K562 (cell line): ENCODE measurements around the gene ZNF467. TPM values are rescaled to one million over a fixed set of nuclear protein-coding genes. Genes with fewer than 3 reads are reported as not detected.

Experiments
- ATAC-seq: fragments of 200-7000 bp; cut with Tn5 transposase; 3 replicates; pipeline ENCODE4 v1.9.1; 2020; ENCODE audit warnings: moderate library complexity
- BruUV-seq: library from RNA; stranded (reverse); fragments of 400-500 nt; replicated peaks from 2 replicates; lab custom pipeline; 2021; lab: Mats Ljungman, UMichigan
- CTCF ChIA-PET: fragments of 300-600 bp; formaldehyde crosslinking; extraction: SDS; loops from one replicate; lab custom pipeline; 2021; ENCODE audit warnings: low intra/inter-chr PET ratio; lab: Yijun Ruan, JAX
- POLR2A ChIA-PET: fragments of 300-600, 350-650 bp; sonication (Branson Sonifier 250); formaldehyde crosslinking; extraction: SDS; loops from one replicate; lab custom pipeline; 2021; ENCODE audit warnings: antibody characterized with exemption, inconsistent platforms; lab: Yijun Ruan, JAX
- DNase-seq, 4 experiments: peaks; one replicate each; pipeline versions ENCODE4 v3.0.0 to v3.0.0-alpha.2; 2011 to 2018; ENCODE audit warnings: low spot score in 3 of 4, mixed read lengths in 3 of 4; ENCODE audit errors: extremely low read depth in 1 of 4
- FAIRE-seq: peaks from 2 replicates; lab custom pipeline; 2011; peaks lifted over from hg19 to GRCh38; lab: Jason Lieb, UNC
- H2AFZ ChIP-seq: 2 replicates; pipeline ENCODE4 v1.6.0; 2011; ENCODE audit warnings: low read depth, low read length, control low read depth, inconsistent platforms
- H3K27ac ChIP-seq: fragments of 200-600 bp; 3 replicates; pipeline ENCODE4 v1.8.0; 2011; ENCODE audit warnings: low read depth, mild to moderate bottlenecking, control low read depth, inconsistent platforms, low read length, moderate library complexity, mixed read lengths; ENCODE audit errors: extremely low read depth
- H3K27me3 ChIP-seq, 2 experiments: fragments of 300-600 bp in 1 of 2; 2 replicates in 1 of 2; 3 replicates in 1 of 2; pipeline versions ENCODE4 v1.6.0 to v1.8.0; 2011; ENCODE audit warnings: inconsistent platforms in 2 of 2, low read length in 2 of 2, mild to moderate bottlenecking in 1 of 2, mixed read lengths in 1 of 2, moderate library complexity in 1 of 2; ENCODE audit not compliant: control insufficient read depth in 2 of 2, insufficient read depth in 2 of 2
- H3K36me3 ChIP-seq: fragments of 300-600 bp; 3 replicates; pipeline ENCODE4 v1.8.0; 2011; ENCODE audit warnings: mild to moderate bottlenecking, low read length, inconsistent platforms; ENCODE audit not compliant: control insufficient read depth, insufficient read depth
- H3K4me1 ChIP-seq, 2 experiments: fragments of 200-600 bp in 1 of 2; replicated peaks in 1 of 2; 2 replicates in 1 of 2; 3 replicates in 1 of 2; pipeline versions ENCODE4 v1.5.1 to v1.8.0; 2011; ENCODE audit warnings: inconsistent platforms in 2 of 2, low read length in 2 of 2, mild to moderate bottlenecking in 1 of 2, mixed read lengths in 1 of 2, moderate library complexity in 1 of 2; ENCODE audit not compliant: control insufficient read depth in 2 of 2, insufficient read depth in 2 of 2
- H3K4me2 ChIP-seq: 2 replicates; pipeline ENCODE4 v1.6.1; 2011; ENCODE audit warnings: low read length, control low read depth, inconsistent platforms, mixed read lengths; ENCODE audit not compliant: insufficient read depth
- H3K4me3 ChIP-seq: fragments of 200-600 bp; sonication (generic), shearing (Covaris generic); 2 replicates; pipeline ENCODE4 v1.5.1; 2016; ENCODE audit warnings: control low read depth, inconsistent platforms
- H3K79me2 ChIP-seq: fragments of 200-600 bp; 3 replicates; pipeline ENCODE4 v1.8.0; 2011; ENCODE audit warnings: low read length, inconsistent platforms; ENCODE audit not compliant: control insufficient read depth, insufficient read depth
- H3K9ac ChIP-seq, 2 experiments: 2 replicates each; pipeline versions ENCODE4 v1.6.0 to v1.6.1; 2011; ENCODE audit warnings: low read depth in 2 of 2, low read length in 2 of 2, control low read depth in 1 of 2, inconsistent platforms in 1 of 2, mild to moderate bottlenecking in 1 of 2, mixed read lengths in 1 of 2; ENCODE audit not compliant: insufficient read depth in 1 of 2
- H3K9me1 ChIP-seq: one replicate; pipeline ENCODE4 v1.6.0; 2011; ENCODE audit warnings: inconsistent platforms, mild to moderate bottlenecking, low read length, moderate library complexity; ENCODE audit not compliant: control insufficient read depth, insufficient read depth
- H3K9me3 ChIP-seq: replicated peaks from 2 replicates; pipeline ENCODE4 v1.5.1; 2011; ENCODE audit warnings: low read depth, low read length, inconsistent platforms; ENCODE audit not compliant: control insufficient read depth, insufficient read depth
- H4K20me1 ChIP-seq: replicated peaks from 2 replicates; pipeline ENCODE4 v1.6.1; 2011; ENCODE audit warnings: low read length, inconsistent platforms, mixed read lengths; ENCODE audit not compliant: control insufficient read depth, insufficient read depth
- CCAR2 ChIP-seq: fragments of 200-400 bp; formaldehyde crosslinking; IDR thresholded peaks from 2 replicates; pipeline ENCODE4 v1.6.1; 2017; ENCODE audit warnings: mild to moderate bottlenecking, low read depth, low read length
- DMBX1 ChIP-seq: fragments of 250-450 bp; sonication (Bioruptor Pico); IDR thresholded peaks from 2 replicates; pipeline ENCODE4 v1.8.0; 2022; ENCODE audit warnings: inconsistent platforms, mild to moderate bottlenecking, moderate library complexity, borderline replicate concordance
- MEF2A ChIP-seq: IDR thresholded peaks from 2 replicates; pipeline ENCODE4 v1.6.1; 2011; ENCODE audit warnings: low read depth, mild to moderate bottlenecking, low read length, moderate library complexity; ENCODE audit not compliant: control insufficient read depth
- WGBS: fragments of 100-300 bp; shearing (Covaris generic); methylation state at CpG from one replicate; pipeline ENCODE4 v1.1.6; 2016; ENCODE audit warnings: low coverage, mixed read lengths; ENCODE audit not compliant: insufficient coverage; ENCODE audit errors: missing lambda C conversion rate; 5-methylcytosine and 5-hydroxymethylcytosine counted together
- in situ Hi-C: fragments of 300-500 bp; cut with MboI; formaldehyde crosslinking; loops from 4 replicates; pipeline ENCODE4 v1.15.0; 2018; ENCODE audit warnings: inconsistent platforms, mixed read lengths
- intact Hi-C: fragments of 100-400 bp; cut with micrococcal nuclease; formaldehyde crosslinking; loops from 2 replicates; pipeline ENCODE4 v1.14.2; 2022
- polyA plus RNA-seq, 8 experiments: library from polyadenylated mRNA; depleted of rRNA in 4 of 8; stranded (reverse) in 5 of 8; unstranded in 3 of 8; fragments of >200 nt; fragmentation: Nextera tagmentation in 2 of 8; fragmentation: Illumina TruSeq in 1 of 8; extraction: Ambion mirVana in 2 of 8; extraction: Trizol in 1 of 8; gene quantifications; 2 replicates each; pipeline versions ENCODE4 v1.2.1 to v1.2.3, GENCODE V29; 2011 to 2014; ENCODE audit warnings: inconsistent platforms in 1 of 8, missing spikeins in 1 of 8
- total RNA-seq, 7 experiments: library from RNA; depleted of rRNA in 6 of 7; stranded (reverse); fragments of >200 nt in 6 of 7; fragmentation: Illumina TruSeq in 2 of 7; extraction: Trizol in 2 of 7; gene quantifications; 2 replicates each; pipeline versions ENCODE4 v1.2.1 to v1.2.3, GENCODE V29; 2011 to 2021; ENCODE audit warnings: low replicate concordance in 1 of 7
- TF ChIP-seq, protein P1 (sequence below): fragments of 200-800 bp; sonication (Bioruptor generic); IDR thresholded peaks from 2 replicates; pipeline ENCODE4 v1.6.1; 2016; ENCODE audit warnings: missing genetic modification characterization, missing compliant biosample characterization

Gene ZNF467
- total and polyA plus RNA-seq, 9 of the 15 experiments (the other 6 are each of a cell fraction or from before 2014, with no cell fraction given): 0.32 to 14.2 (median 1.7) TPM

- Histone ChIP-seq H3K9me3 (no peaks in the 10 kb centered on the region), H3K27ac (no peak overlapping the region), H3K36me3 (no peaks in the 10 kb centered on the region), H3K9me1 (no peaks in the 10 kb centered on the region), H2AFZ (no peak overlapping the region), H4K20me1 (peaks cover 15% of the 10 kb centered on the region; the same call in 1 of the 2 replicates), H3K4me3 (no peak overlapping the region), H3K27me3 (peaks cover 9 to 74% of the 10 kb centered on the region in 2 experiments; a peak in 4 of 5 replicates), H3K79me2 (no peaks in the 10 kb centered on the region), H3K9ac (peak overlapping the region in 1 of 2 experiments; percentile 71; a peak in 2 of 4 replicates), H3K4me1 (peaks cover 0 to 37% of the 10 kb centered on the region in 2 experiments; a peak in 2 of 5 replicates), H3K4me2 (no peak overlapping the region)
- in situ Hi-C loops: no loop called here
- TF ChIP-seq DMBX1 (CRISPR knock-in tag) (no peak), CCAR2 (no peak), MEF2A (no peak)
- TF ChIP-seq, protein P1, sequence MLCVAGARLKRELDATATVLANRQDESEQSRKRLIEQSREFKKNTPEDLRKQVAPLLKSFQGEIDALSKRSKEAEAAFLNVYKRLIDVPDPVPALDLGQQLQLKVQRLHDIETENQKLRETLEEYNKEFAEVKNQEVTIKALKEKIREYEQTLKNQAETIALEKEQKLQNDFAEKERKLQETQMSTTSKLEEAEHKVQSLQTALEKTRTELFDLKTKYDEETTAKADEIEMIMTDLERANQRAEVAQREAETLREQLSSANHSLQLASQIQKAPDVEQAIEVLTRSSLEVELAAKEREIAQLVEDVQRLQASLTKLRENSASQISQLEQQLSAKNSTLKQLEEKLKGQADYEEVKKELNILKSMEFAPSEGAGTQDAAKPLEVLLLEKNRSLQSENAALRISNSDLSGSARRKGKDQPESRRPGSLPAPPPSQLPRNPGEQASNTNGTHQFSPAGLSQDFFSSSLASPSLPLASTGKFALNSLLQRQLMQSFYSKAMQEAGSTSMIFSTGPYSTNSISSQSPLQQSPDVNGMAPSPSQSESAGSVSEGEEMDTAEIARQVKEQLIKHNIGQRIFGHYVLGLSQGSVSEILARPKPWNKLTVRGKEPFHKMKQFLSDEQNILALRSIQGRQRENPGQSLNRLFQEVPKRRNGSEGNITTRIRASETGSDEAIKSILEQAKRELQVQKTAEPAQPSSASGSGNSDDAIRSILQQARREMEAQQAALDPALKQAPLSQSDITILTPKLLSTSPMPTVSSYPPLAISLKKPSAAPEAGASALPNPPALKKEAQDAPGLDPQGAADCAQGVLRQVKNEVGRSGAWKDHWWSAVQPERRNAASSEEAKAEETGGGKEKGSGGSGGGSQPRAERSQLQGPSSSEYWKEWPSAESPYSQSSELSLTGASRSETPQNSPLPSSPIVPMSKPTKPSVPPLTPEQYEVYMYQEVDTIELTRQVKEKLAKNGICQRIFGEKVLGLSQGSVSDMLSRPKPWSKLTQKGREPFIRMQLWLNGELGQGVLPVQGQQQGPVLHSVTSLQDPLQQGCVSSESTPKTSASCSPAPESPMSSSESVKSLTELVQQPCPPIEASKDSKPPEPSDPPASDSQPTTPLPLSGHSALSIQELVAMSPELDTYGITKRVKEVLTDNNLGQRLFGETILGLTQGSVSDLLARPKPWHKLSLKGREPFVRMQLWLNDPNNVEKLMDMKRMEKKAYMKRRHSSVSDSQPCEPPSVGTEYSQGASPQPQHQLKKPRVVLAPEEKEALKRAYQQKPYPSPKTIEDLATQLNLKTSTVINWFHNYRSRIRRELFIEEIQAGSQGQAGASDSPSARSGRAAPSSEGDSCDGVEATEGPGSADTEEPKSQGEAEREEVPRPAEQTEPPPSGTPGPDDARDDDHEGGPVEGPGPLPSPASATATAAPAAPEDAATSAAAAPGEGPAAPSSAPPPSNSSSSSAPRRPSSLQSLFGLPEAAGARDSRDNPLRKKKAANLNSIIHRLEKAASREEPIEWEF (CRISPR knock-in tag): no peak
- POLR2A ChIA-PET: interaction anchor here (1.0 kb wide), 1 partner anchor 36 kb away, joined by 4 read pairs; no protein-coding TSS in a partner anchor
- no peak for DNase-seq
- no TSS peak for BruUV-seq
- no peak for ATAC-seq
- FAIRE-seq: no peak
- 4% methylated on average over 16 of the region's 16 CpGs for WGBS
- CTCF ChIA-PET: interaction anchor here (0.9 to 2.1 kb wide), 2 partner anchors 43 to 66 kb away, joined by 4 to 13 read pairs; no protein-coding TSS in a partner anchor
- intact Hi-C loops: loop anchor here (2.0 kb wide), 1 partner anchor 42 kb away; no protein-coding TSS in a partner anchor
Observed at GRCh38 chr7:149806726-149807125, 33.3 kb upstream of the ZNF467 start.
